A204.1 (cell line): ENCODE measurements around the gene CPA1.

Source experiments
- FAIRE-seq: peaks from 2 replicates; lab custom pipeline; 2012; peaks lifted over from hg19 to GRCh38; lab: Jason Lieb, UNC

The CPA1 gene

DNA sequence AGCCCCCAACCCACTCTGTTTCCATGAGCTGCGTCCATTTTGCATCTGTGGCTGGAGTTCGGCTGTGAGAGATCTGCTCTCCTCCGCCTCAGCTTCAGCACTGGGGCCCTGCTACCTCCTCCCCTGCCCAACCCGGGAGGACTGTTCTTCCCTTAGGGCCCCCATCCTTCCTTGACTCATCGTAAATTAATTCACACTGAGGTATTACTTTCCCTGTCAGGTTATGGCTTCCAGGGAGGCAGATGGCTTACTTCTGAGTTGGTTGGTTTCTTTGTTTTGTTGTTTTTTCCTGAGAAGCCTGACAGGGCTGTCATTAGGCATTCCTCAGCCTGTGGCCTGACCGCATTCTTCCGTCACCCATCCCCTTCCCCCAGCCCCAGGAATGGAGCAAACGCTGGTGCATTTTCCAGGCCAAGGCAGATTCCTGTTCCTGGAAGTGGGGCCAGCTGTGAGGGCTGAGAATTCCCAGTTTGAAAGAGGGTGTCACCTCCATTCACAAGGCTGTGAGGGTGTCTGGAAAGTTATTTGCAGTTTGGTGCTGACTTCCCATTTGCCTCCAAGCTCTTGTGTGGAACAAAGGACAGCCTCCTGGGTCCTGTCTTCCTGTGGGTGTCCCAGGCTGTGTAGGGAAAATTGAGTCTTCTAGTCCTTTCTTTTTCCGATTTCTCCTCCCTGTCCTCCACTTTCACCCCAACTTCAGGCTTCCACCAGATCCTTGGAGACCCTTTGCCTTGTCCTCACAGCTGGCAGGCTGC lies 24.0 kb upstream of the CPA1 start:
- no peak for FAIRE-seq

DNA sequence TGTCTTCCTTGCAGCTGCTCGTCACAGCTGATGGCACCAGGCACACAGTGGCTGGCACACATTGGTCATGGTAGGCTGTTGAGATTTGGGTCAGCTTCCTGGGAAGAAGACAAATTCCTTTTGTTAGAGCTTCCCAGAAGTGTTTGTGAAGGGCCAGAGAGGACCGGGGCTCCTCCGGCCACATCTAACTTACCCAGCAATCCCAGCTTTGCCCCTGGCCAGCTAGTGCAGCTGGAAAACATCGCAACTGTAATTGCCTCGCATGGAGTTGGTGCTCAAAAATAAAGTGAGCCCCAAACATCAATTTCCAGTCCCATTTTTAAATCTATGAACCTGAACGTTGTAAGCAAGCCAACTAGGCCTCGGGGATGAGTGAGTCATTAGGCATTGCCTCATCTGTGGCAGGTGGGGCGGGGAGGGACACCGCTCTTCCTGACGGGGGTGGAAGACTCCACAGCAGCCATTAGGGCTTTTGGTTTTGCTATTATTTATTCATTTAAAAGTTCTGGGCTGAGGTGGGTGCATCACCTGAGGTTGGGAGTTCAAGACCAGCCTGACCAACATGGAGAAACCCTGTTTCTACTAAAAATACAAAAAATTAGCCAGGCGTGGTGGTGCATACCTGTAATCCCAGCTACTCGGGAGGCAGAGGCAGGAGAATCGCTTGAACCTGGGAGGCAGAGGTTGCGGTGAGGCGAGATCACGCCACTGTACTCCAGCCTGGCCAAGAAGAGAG lies 23.2 kb upstream of the CPA1 start:
- no peak for FAIRE-seq

DNA sequence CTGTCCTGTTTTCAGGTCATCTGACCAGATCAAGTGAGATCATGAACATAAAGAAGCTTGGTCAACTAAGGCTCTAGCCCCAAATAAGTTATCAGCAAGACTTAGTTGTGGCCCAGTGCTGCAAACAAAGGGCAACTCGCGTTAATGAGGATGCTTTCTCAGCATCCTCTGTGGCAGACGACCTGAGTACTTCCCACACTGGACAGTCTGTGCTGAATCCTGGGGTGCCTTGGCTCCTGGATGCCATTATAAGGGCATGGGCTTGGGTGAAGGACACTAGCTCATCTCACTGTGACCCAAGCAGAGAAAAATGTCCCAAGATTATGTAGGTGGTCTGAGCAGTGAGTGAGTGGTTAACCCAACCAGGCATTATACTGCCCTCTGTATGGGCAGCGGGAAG lies 21.8 kb upstream of the CPA1 start:
- FAIRE-seq: no peak

DNA sequence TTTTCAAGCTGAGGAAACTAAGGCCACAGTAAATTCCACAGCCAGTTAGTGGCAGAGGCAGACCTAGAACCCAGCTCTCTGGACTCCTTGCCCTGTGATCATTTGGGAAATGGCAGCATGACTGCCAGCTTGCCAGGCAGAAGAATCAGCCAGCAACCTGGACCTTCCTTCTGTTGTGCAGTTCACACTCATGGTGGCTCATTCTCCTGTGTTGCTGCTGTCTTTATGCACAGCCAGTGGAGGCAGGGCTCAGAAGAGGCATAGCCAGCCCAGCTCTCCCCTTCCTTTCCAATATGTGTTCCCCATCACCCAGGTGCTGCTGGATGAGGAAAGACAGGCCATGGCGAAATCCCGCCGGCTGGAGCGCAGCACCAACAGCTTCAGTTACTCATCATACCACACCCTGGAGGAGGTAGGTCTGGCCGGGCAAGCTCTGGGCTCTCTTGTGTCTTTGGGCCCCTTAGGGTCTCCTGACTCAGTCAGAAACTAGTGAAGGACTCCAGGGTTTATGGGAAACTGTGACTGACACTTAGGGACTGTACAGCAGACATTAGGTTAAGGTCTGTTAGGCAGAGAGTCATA lies 20.9 kb upstream of the CPA1 start:
- no peak for FAIRE-seq

DNA sequence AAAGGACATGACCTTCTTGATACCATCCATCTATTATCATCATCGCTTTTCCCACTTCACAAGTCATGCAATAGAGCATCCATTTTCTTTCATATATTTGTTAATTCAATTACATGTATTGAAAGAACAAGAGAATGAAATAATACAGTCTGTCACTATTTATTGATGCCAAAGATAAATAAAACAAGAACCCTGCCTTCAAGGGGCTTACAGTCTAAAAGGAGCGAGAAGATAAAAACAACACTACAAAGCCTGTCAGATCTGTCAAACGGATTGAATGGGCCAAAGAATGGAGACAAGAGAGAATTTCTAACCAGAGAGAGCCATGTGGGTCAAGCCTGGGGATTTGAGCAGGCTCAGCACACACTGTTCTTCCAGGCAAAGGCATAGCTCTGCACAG lies 19.8 kb upstream of the CPA1 start:
- no peak for FAIRE-seq

DNA sequence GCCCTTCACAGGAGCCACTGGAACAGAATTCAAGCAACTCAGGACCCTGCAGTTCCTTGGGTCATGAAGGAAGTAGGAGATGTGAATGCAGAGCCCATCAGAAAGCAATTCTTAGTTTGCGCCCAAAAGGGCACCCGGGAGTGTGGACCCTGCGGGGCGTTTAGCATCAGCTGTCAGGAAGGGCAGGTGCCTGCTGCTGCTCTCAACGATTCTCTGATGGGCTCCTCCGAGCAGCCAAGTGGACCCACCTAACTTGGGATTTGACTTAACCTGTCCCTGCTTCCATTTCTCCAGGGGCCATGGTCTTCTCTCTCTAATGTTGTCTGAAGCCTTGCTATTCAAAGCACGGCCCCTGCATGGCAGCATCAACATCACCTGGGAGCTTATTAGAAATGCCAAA lies 18.6 kb upstream of the CPA1 start:
- FAIRE-seq: no peak

DNA sequence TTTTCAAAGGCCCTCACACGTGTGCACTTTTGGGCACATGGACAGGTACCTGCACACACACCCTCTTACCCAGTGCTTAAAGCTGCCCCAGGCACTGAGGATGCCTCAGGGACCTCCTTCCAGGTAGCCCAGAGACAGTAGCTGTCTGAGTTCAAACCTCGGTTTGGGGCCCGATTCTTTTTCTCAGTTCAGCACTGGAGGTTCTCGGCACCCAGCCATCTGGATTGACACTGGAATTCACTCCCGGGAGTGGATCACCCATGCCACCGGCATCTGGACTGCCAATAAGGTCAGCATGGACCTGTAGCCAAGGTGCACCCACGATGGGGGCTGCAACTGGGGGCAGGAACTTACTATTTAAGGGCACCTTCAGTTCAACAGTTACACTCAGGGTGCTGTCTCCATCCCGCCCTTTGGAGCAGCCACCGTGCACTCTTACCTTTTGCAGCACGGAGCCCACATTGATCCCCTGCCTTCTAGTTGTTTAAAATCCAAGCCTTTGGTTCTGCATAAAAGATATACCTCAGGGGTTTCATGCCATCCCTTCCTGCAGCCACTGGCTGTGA lies 18.0 kb upstream of the CPA1 start:
- no peak for FAIRE-seq

DNA sequence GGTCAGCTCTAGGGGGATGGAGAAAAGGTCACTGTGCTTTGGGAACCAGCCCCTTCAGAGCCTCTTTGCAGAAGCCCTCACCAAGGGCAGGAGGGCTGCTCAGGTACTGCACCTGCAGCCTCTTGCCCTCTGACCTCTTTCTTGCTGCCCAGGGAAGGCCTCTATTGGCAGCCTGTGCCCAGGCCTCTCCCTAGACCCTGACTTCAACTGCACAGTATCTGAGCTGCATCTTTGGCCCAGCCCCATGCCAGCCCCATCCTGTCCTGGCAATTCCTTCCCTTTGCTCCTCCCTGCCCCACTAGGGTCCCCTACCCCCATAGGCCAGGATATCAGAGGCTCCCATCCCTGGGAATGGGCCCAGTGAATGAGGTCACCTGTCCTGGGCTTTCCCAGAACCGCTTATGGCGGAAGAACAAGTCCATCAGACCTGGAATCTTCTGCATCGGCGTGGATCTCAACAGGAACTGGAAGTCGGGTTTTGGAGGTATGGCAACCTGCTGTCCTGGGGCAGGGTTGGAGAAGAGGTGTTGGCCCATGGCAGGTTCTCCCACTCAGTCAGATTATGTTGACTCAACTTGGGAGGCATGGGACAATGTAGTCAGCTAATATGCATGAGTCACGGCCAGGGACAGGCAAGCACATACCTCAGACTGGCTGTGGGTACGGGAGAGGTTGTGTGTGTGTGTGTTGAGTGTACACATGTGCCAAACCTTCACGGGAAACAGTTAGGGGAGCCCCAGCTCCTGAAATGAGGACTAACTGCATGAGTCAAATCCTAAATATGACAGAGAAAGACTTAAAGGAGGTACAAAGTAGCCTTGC lies 17.1 kb upstream of the CPA1 start:
- FAIRE-seq: no peak

DNA sequence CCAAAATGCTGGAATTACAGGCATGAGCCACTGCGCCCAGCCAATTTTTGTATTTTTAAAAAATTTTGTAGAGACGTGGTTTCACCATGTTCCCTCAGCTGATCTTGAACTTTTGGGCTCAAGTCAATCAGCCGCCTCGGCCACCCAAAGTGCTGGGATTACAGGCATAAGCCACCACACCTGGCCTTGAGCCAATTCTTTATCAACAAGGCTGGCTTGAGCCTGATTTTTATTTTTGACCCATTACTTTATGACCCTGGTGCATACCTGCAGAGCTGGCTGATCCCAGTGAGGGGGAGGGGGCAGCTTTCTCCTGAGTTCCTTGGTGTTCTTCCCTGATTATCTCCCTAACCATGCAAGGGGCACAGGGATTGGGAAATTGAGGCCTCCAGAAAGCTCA lies 15.8 kb upstream of the CPA1 start:
- FAIRE-seq: no peak

DNA sequence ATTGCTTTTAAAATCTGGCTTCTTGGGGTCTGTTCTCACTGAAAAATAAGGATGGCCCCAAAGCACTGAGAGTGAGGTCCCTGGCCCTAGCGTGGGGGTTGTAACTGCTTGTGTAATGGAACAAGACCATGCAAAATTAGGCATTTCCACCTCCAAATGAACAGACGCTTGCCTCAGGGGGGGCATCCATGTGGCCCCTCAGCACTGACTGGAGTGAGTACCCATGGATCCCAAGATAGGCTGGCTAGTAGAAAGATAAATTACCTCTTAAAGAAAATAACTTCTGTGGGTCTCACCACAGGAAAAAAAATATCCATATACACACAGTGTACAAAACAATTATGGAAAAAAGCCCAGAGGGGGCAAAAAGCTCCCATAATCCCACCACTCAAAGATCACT lies 15.2 kb upstream of the CPA1 start:
- no peak for FAIRE-seq

DNA sequence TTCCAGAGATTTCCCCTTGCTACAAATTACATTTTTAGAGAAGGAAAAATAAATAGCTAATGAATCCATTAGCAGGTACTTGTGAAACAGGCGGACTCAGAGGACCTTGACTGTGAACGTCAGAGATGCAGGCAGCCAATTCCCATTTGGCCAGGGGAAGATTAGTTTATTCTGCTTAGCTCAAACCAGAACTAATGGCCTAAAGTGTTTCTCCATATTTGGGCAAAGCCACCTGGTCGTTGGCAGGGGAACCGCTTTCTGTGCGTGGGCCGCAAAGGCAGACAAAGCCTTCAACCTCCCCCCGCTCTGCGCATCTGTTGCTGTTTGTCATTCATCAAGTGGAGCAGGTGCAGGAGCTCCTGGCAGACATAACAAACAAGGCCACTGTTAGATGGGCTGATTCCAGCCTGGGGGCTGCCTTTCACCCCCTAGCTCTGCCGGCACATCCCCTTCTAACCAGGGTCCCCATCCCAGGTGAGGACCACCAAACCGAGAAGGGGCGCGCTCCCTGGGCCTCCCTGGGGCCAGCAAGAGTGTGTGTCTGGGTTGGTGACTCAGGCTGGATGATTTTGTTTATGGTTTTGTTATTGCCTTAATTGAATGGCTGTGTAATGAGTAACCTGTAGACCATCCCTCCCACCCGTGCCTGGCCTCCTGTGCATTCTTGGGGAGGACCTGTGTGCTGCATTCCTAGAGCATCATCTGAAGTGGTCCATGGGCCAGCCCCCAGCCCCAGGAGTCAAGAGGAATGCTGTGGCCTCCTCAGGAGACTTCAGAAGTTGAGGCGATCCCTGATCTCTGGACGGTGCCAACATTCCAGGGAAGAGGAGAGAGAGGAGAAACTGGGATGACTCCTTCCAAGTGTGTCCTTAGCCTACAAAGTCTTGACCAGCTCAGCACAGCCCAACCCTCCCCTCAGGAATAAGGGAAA lies 14.5 kb upstream of the CPA1 start:
- FAIRE-seq: no peak

DNA sequence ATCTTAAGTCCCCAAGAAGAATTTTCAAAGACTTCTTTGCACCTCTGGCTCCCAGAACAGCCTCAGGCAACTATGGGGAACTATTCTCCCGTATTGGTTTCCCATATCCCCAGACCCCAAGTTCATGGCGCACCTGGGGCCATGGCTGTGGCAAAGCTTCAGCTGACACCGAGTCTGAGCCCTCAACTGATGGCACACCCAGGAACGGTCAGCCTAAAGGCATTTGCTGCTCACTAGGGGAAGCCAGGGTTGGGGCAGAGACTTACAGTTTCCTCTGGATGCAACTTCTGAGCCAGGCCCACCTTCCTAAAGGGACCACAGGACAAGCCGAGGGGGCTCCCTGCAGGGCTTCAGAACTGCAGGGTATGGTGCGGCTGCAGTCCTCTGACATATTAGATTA lies 13.7 kb upstream of the CPA1 start:
- FAIRE-seq: no peak

DNA sequence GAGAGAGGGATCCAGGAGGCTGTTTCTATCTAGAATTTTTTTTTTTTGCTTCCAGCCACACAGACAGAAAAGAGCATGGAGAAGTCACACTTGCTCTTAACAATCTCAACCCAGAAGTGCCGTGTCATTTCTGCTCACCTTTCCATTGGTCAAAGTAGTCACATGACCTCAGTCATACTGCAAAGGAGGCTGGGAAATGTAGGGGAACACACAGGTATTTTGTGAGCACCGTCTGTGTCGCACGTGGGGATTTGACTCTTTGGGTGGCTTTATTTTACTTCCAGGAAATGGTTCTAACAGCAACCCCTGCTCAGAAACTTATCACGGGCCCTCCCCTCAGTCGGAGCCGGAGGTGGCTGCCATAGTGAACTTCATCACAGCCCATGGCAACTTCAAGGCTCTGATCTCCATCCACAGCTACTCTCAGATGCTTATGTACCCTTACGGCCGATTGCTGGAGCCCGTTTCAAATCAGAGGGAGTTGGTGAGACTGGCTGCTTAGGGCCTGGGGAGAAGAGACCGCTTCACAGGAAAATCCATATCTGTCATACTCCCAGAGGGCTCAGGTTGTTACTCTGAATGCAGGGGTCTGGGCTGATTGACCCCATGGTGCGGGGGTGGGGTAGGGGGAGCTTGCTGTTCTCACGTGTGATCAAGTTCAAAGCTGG lies 13.1 kb upstream of the CPA1 start:
- FAIRE-seq: no peak

DNA sequence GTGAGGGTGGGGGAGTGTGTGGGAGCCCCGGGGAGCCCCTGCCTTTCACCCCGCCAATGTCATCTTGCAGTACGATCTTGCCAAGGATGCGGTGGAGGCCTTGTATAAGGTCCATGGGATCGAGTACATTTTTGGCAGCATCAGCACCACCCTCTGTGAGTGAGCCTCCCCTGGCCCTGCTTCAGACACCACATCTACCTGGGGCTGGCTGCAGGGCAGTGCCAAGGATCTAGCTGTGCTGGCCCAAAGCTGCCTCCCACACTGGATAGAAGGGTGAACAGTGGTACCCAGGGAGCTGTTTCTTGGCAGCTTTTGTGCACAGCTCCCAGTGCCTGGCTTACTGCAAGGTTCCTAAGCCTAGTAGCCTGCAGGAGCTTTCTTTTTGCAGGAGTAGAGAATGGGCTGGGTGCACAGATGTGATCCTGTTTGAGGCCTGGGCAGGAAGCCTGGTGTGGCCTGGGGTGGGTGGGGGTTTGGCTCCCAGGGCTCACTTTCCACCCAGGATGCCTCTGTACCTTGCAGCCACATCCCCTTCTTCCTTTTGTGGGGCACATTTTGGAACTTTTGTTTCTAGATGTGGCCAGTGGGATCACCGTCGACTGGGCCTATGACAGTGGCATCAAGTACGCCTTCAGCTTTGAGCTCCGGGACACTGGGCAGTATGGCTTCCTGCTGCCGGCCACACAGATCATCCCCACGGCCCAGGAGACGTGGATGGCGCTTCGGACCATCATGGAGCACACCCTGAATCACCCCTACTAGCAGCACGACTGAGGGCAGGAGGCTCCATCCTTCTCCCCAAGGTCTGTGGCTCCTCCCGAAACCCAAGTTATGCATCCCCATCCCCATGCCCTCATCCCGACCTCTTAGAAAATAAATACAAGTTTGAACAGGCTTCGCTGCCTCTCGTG lies 12.2 kb upstream of the CPA1 start:
- FAIRE-seq: no peak

DNA sequence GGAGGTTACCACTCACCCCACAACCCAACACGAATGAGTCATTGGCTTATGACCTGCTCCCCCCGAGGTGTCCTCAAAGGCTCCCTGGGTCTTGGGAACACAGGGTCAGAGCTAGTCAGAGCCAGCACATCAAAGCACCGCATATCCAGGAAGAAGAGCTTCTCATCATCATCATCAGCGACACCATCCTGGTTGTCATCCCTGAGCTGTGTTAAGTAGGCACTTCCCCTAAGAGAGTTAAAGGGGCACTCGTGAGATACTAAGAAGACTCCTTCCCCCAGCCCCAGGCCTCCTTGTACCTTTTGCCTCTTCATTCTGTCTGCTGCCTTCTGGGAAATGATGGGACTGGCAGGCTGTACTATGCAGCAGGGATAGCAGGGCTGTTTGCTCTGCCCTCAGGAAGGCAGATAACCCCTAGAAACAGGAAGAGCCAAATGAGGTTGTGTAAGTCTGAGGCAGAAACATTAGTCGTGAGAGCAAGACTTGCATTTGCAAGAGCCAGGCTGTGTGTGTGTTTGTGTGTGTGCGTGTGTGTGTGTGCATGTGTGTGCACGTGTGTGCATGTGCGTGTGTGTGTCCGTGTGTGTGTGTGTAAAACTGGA lies 11.1 kb upstream of the CPA1 start:
- FAIRE-seq: no peak

DNA sequence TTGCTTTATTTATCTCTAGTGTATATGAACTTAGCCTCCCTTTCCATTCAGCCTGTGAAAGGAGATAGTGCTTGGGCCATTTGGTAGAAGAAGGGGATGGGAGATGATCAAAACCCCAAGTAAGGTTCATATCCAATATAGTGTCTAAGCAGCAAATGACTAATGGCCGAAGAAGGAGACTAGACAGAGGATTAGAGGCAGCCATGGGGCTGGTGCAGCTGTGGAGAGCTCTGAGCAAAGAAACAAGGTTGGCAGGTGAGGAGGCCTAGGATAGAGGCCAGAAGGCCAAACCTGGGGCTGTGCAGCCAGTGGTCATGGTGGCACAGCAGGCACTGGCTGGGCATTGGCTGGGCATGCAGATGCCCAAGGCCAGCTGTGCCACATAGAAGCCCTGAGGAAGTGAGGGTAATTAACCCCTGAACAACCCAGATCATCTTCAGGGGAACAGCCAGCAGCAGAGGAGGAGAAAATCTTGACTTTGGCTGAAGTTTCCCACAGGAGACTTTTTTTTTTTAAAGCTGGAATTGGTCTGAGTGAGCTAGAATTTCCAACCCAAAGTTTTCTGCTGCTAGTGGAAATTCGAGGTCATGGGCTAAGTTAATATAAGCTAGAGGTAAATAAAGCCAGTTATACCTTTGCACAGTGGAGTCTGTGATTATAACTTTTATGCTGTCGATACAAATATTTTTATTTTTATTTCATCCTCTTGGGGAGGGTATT lies 10.3 kb upstream of the CPA1 start:
- FAIRE-seq: no peak

DNA sequence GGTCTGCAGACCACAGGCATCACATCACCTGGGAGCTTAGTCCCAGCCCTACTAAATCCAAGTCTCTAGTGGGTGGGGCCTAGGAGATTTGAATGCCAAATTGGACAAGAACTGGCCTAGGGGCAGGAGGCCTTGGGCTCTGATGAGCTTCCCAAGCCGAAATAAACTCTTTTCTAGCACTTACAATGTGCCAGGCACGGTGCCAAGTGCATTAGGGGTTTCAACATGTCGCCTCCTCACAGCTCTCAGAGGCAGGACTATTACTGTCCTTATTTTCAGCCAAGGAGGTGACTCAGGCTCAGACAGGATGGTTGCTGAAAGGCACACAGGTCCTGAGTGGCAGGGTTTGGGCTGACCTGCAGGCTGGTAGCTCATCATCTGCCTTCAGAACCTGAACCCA lies 9.2 kb upstream of the CPA1 start:
- no peak for FAIRE-seq

DNA sequence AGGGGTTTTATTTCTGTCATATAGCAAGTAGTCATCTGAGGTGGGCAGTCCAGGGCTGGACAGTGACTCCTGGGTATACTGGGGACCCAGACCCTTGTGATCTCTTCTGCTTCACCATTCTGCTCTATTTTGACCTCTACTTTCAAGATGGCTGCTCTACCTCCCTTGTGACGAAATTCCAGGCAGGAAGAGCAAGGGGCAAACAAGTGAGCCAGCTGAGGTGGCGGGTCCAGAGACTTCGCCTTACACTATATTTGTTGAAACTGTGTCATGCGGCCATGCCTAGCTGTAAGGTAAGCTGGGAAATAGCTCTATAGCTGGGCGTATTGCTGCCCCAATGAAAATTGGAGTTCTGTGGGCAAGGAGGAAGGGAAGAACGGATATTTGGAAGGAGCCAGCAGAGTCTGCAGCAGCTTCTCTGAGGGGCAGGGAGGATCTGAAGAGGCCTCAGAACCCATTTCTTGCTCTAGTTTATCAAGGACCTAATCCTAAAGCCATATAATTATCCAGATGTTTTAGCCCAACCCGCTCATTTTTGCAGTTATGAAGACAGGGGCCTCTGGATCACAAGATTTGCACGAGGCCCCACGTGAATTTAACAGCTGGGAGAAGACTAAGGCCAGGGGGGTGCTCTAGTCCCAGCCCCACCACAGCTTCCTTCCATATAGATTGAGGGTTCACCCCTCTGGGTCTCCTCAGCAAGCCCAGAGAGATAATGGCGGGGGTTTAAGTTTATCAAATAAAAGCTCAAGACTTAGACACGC lies 7.7 kb upstream of the CPA1 start:
- FAIRE-seq: no peak
